GM18951 (cell line): ENCODE data around the gene EP300.

Source experiments
- POLR2A ChIP-seq: IDR thresholded peaks from 4 replicates; pipeline ENCODE4 v1.6.1; 2011; ENCODE audit warnings: mild to moderate bottlenecking; ENCODE audit not compliant: insufficient read length, insufficient read depth; ENCODE audit errors: extremely low read depth
- in situ Hi-C: fragments of 300-500 bp; cut with MboI; formaldehyde crosslinking; loops from one replicate; pipeline ENCODE4 v1.12.0; 2022; ENCODE audit warnings: low sequenced_read_pairs, mixed read lengths, inconsistent platforms; ENCODE audit not compliant: unreplicated experiment

EP300 gene

GRCh38 chr22:41226723-41227655, 134.6 kb downstream of the EP300 start:
- in situ Hi-C loops, result no loop called here

GRCh38 chr22:41229215-41229614, 136.8 kb downstream of the EP300 start:
- TF ChIP-seq POLR2A, result no peak
- in situ Hi-C loops, result no loop called here

More at GRCh38 chr22:41226723-41227655, 134.6 kb downstream of the EP300 start:
- no peak for TF ChIP-seq POLR2A
